ENCODE results near the gene SQSTM1.

Gene SQSTM1

GRCh38 chr5:179805529-179806249 lies 15.0 kb upstream of the SQSTM1 start:
- Mint-ChIP-seq H3K9me3 (no peaks in the 10 kb centered on the region), H3K4me1 (peaks cover 31% of the 10 kb centered on the region), H3K4me3 (peak overlapping the region; percentile 85), H3K27ac (peak overlapping the region; percentile 89), H3K27me3 (peaks cover 4% of the 10 kb centered on the region), H3K36me3 (peaks cover 6% of the 10 kb centered on the region)
- CTCF ChIA-PET, result interaction anchor here (1.4 kb wide), 1 partner anchor 9 kb away, joined by 4 read pairs; no protein-coding TSS in a partner anchor
- peak; percentile 69 for DNase-seq

- peak within 1 kb of the TSS; percentile 75 for H3K27ac Mint-ChIP-seq
- H3K27me3 Mint-ChIP-seq, result peaks cover 4% of the 10 kb centered on the region
- CTCF ChIA-PET, result interaction anchor here (1.4 kb wide), 1 partner anchor 10 kb away, joined by 4 read pairs; no protein-coding TSS in a partner anchor
- H3K9me3 Mint-ChIP-seq, result no peaks in the 10 kb centered on the region
- peak; percentile 76 for DNase-seq
- peak within 1 kb of the TSS; percentile 74 for H3K4me3 Mint-ChIP-seq
- peaks cover 31% of the 10 kb centered on the region for H3K4me1 Mint-ChIP-seq
- peaks cover 6% of the 10 kb centered on the region for H3K36me3 Mint-ChIP-seq
Observed at GRCh38 chr5:179806250-179807048, 14.3 kb upstream of the SQSTM1 start, which contains the start of gene MGAT4B. MGAT4B (minus strand) TSS chr5:179806866; CDS start chr5:179806583, 283 bp downstream.

- no peak for DNase-seq
- Mint-ChIP-seq H3K27me3 (peaks cover 5% of the 10 kb centered on the region), H3K9me3 (no peaks in the 10 kb centered on the region), H3K4me1 (peaks cover 9% of the 10 kb centered on the region), H3K27ac (no peak overlapping the region), H3K4me3 (no peak overlapping the region), H3K36me3 (peaks cover 18% of the 10 kb centered on the region)
- CTCF ChIA-PET, result no interaction called here
Observed at GRCh38 chr5:179812135-179812825, 8.4 kb upstream of the SQSTM1 start.

GRCh38 chr5:179812997-179813607 lies 7.6 kb upstream of the SQSTM1 start:
- Mint-ChIP-seq H3K27ac (no peak overlapping the region), H3K4me1 (peaks cover 14% of the 10 kb centered on the region), H3K4me3 (no peak overlapping the region), H3K9me3 (no peaks in the 10 kb centered on the region), H3K36me3 (peaks cover 18% of the 10 kb centered on the region), H3K27me3 (peaks cover 10% of the 10 kb centered on the region)
- CTCF ChIA-PET, result no interaction called here
- DNase-seq, result no peak

GRCh38 chr5:179814090-179814489 lies 6.6 kb upstream of the SQSTM1 start:
- Mint-ChIP-seq H3K9me3 (no peaks in the 10 kb centered on the region), H3K4me3 (no peak overlapping the region), H3K4me1 (peaks cover 20% of the 10 kb centered on the region), H3K27ac (no peak overlapping the region), H3K36me3 (peaks cover 19% of the 10 kb centered on the region), H3K27me3 (peaks cover 18% of the 10 kb centered on the region)
- DNase-seq, result no peak
- CTCF ChIA-PET, result no interaction called here

- Mint-ChIP-seq H3K27ac (no peak overlapping the region), H3K27me3 (peaks cover 18% of the 10 kb centered on the region), H3K36me3 (peaks cover 16% of the 10 kb centered on the region), H3K4me1 (peaks cover 32% of the 10 kb centered on the region), H3K9me3 (no peaks in the 10 kb centered on the region), H3K4me3 (no peak overlapping the region)
- CTCF ChIA-PET, result no interaction called here
- no peak for DNase-seq
Observed at GRCh38 chr5:179815491-179816249, 5.0 kb upstream of the SQSTM1 start.

- H3K4me1 Mint-ChIP-seq, result peaks cover 32% of the 10 kb centered on the region
- H3K27me3 Mint-ChIP-seq, result peaks cover 18% of the 10 kb centered on the region
- peak; percentile 18 for DNase-seq
- no peak overlapping the region for H3K4me3 Mint-ChIP-seq
- CTCF ChIA-PET, result no interaction called here
- H3K9me3 Mint-ChIP-seq, result no peaks in the 10 kb centered on the region
- peaks cover 16% of the 10 kb centered on the region for H3K36me3 Mint-ChIP-seq
- H3K27ac Mint-ChIP-seq, result no peak overlapping the region
Observed at GRCh38 chr5:179816401-179816795, 4.3 kb upstream of the SQSTM1 start.

- Mint-ChIP-seq H3K27me3 (peaks cover 18% of the 10 kb centered on the region), H3K36me3 (peaks cover 17% of the 10 kb centered on the region), H3K27ac (no peak overlapping the region), H3K4me1 (peaks cover 36% of the 10 kb centered on the region), H3K9me3 (no peaks in the 10 kb centered on the region), H3K4me3 (no peak overlapping the region)
- peak; percentile 33 for DNase-seq
- CTCF ChIA-PET, result no interaction called here
Observed at GRCh38 chr5:179816796-179817469, 3.8 kb upstream of the SQSTM1 start.

- no peak overlapping the region for H3K27ac Mint-ChIP-seq
- H3K4me1 Mint-ChIP-seq, result peaks cover 41% of the 10 kb centered on the region
- peaks cover 18% of the 10 kb centered on the region for H3K27me3 Mint-ChIP-seq
- no peaks in the 10 kb centered on the region for H3K9me3 Mint-ChIP-seq
- H3K4me3 Mint-ChIP-seq, result no peak overlapping the region
- no peak for DNase-seq
- H3K36me3 Mint-ChIP-seq, result peaks cover 17% of the 10 kb centered on the region
- CTCF ChIA-PET, result no interaction called here
Observed at GRCh38 chr5:179817470-179817840, 3.2 kb upstream of the SQSTM1 start.

- no peaks in the 10 kb centered on the region for H3K9me3 Mint-ChIP-seq
- H3K27me3 Mint-ChIP-seq, result peaks cover 18% of the 10 kb centered on the region
- peaks cover 14% of the 10 kb centered on the region for H3K36me3 Mint-ChIP-seq
- no peak for DNase-seq
- peaks cover 47% of the 10 kb centered on the region for H3K4me1 Mint-ChIP-seq
- CTCF ChIA-PET, result interaction anchor here (0.5 kb wide), 1 partner anchor 59 kb away, joined by 3 read pairs; no protein-coding TSS in a partner anchor
- H3K4me3 Mint-ChIP-seq, result peak overlapping the region; percentile 70
- peak overlapping the region; percentile 85 for H3K27ac Mint-ChIP-seq
Observed at GRCh38 chr5:179817890-179818745, 2.6 kb upstream of the SQSTM1 start.

GRCh38 chr5:179818746-179819295 lies 1.9 kb upstream of the SQSTM1 start:
- peak; percentile 91 for DNase-seq
- peaks cover 18% of the 10 kb centered on the region for H3K27me3 Mint-ChIP-seq
- H3K9me3 Mint-ChIP-seq, result no peaks in the 10 kb centered on the region
- H3K4me3 Mint-ChIP-seq, result peak overlapping the region; percentile 70
- H3K27ac Mint-ChIP-seq, result peak overlapping the region; percentile 85
- H3K36me3 Mint-ChIP-seq, result peaks cover 16% of the 10 kb centered on the region
- CTCF ChIA-PET, result no interaction called here
- H3K4me1 Mint-ChIP-seq, result peaks cover 50% of the 10 kb centered on the region

Measured in activated naive CD4-positive, alpha-beta T cell treated with anti-CD3 and anti-CD28 coated beads, Interleukin-2, amount 10 ng/mL, durations not matched to agents 7 days and 5 days (primary cell).